SU-DHL-6 (cell line): ENCODE results near the gene TPK1.

Source experiments
- H2AFZ ChIP-seq: fragments of 200-600 bp; sonication (generic); 2 replicates; pipeline ENCODE4 v1.6.1; 2014; ENCODE audit warnings: low read depth, mild to moderate bottlenecking, moderate library complexity, mixed read lengths, antibody characterized with exemption, low read length; ENCODE audit not compliant: severe bottlenecking
- H3F3A ChIP-seq: fragments of 200-600 bp; shearing (Covaris generic); 2 replicates; pipeline ENCODE4 v1.6.0; 2016; ENCODE audit warnings: antibody characterized with exemption, mild to moderate bottlenecking; ENCODE audit not compliant: insufficient read depth
- H3K27ac ChIP-seq: fragments of 200-600 bp; sonication (generic); 2 replicates; pipeline ENCODE4 v1.5.1; 2016; ENCODE audit warnings: low read depth, mild to moderate bottlenecking, low read length, moderate library complexity, mixed read lengths
- H3K27me3 ChIP-seq: fragments of 200-600 bp; sonication (generic), shearing (Covaris generic); 2 replicates; pipeline ENCODE4 v1.6.0; 2014; ENCODE audit warnings: mild to moderate bottlenecking, low read length
- H3K36me3 ChIP-seq: fragments of 200-600 bp; sonication (generic); 2 replicates; pipeline ENCODE4 v1.6.1; 2014; ENCODE audit warnings: mild to moderate bottlenecking, low read length, mixed read lengths
- H3K4me2 ChIP-seq: fragments of 300-600, 200-600 bp; shearing (Covaris generic), sonication (generic); 2 replicates; pipeline ENCODE4 v1.6.0; 2014; ENCODE audit warnings: low read length, low read depth, mild to moderate bottlenecking; ENCODE audit not compliant: poor library complexity, severe bottlenecking
- H3K4me3 ChIP-seq: fragments of 200-600 bp; sonication (generic); 2 replicates; pipeline ENCODE4 v1.5.1; 2014; ENCODE audit warnings: antibody characterized with exemption, low read length, mild to moderate bottlenecking, mixed read lengths; ENCODE audit not compliant: insufficient read depth, poor library complexity, severe bottlenecking
- H3K79me2 ChIP-seq: fragments of 200-600 bp; sonication (generic); 2 replicates; pipeline ENCODE4 v1.6.1; 2014; ENCODE audit warnings: mild to moderate bottlenecking, low read length, moderate library complexity; ENCODE audit not compliant: insufficient read depth
- H3K9ac ChIP-seq: fragments of 200-600 bp; sonication (generic); 2 replicates; pipeline ENCODE4 v1.7.0; 2014; ENCODE audit warnings: mild to moderate bottlenecking, low read length
- H3K9me2 ChIP-seq: fragments of 200-600 bp; sonication (generic); replicated peaks from 2 replicates; pipeline ENCODE4 v1.6.1; 2014; ENCODE audit warnings: low read length; ENCODE audit not compliant: insufficient read depth
- H3K9me3 ChIP-seq: fragments of 200-600 bp; sonication (generic); 2 replicates; pipeline ENCODE4 v1.6.1; 2014; ENCODE audit warnings: low read length, mixed read lengths; ENCODE audit not compliant: insufficient read depth
- H4K20me1 ChIP-seq: fragments of 200-600 bp; sonication (generic); 2 replicates; pipeline ENCODE4 v1.6.1; 2014; ENCODE audit warnings: low read depth, mild to moderate bottlenecking, antibody characterized with exemption, low read length, moderate library complexity, mixed read lengths
- CTCF ChIP-seq: fragments of 200-600 bp; sonication (generic); IDR thresholded peaks from one replicate; pipeline ENCODE4 v1.5.1; 2017; ENCODE audit warnings: antibody characterized with exemption, mild to moderate bottlenecking, low read length, moderate library complexity; ENCODE audit not compliant: insufficient read depth, poor library complexity, severe bottlenecking
- EZH2phosphoT487 ChIP-seq: fragments of 200-600 bp; sonication (generic), shearing (Covaris generic); conservative IDR thresholded peaks from 2 replicates; pipeline ENCODE4 v1.6.1; 2018; ENCODE audit warnings: mild to moderate bottlenecking, antibody characterized with exemption, low read length, moderate library complexity, mixed read lengths

Gene TPK1

GRCh38 chr7:144517749-144518148, 318.1 kb downstream of the TPK1 start:
- H3K9me2 ChIP-seq = no peaks in the 10 kb centered on the region
- no peaks in the 10 kb centered on the region for H4K20me1 ChIP-seq
- H2AFZ ChIP-seq = no peak overlapping the region
- H3K79me2 ChIP-seq = no peaks in the 10 kb centered on the region
- no peaks in the 10 kb centered on the region for H3K9me3 ChIP-seq
- no peak overlapping the region for H3K27ac ChIP-seq
- H3K9ac ChIP-seq = no peak overlapping the region
- no peak overlapping the region for H3K4me2 ChIP-seq
- H3K4me3 ChIP-seq = no peak overlapping the region
- no peaks in the 10 kb centered on the region for H3K36me3 ChIP-seq
- H3F3A ChIP-seq = no peaks in the 10 kb centered on the region
- no peaks in the 10 kb centered on the region for H3K27me3 ChIP-seq
- TF ChIP-seq CTCF (no peak), EZH2phosphoT487 (no peak)

GRCh38 chr7:144516729-144517525, 318.9 kb downstream of the TPK1 start:
- Histone ChIP-seq H3K27me3 (no peaks in the 10 kb centered on the region), H3K36me3 (no peaks in the 10 kb centered on the region), H3K9me3 (no peaks in the 10 kb centered on the region), H2AFZ (no peak overlapping the region), H3K9me2 (no peaks in the 10 kb centered on the region), H3K4me3 (no peak overlapping the region), H3K4me2 (no peak overlapping the region), H3K9ac (no peak overlapping the region), H3K79me2 (no peaks in the 10 kb centered on the region), H3F3A (no peaks in the 10 kb centered on the region), H3K27ac (no peak overlapping the region), H4K20me1 (no peaks in the 10 kb centered on the region)
- TF ChIP-seq EZH2phosphoT487 (no peak), CTCF (no peak)

GRCh38 chr7:144513334-144513733, 322.5 kb downstream of the TPK1 start:
- no peaks in the 10 kb centered on the region for H3K27me3 ChIP-seq
- H4K20me1 ChIP-seq = no peaks in the 10 kb centered on the region
- no peaks in the 10 kb centered on the region for H3K9me3 ChIP-seq
- no peak overlapping the region for H3K9ac ChIP-seq
- no peak overlapping the region for H2AFZ ChIP-seq
- no peaks in the 10 kb centered on the region for H3K79me2 ChIP-seq
- no peaks in the 10 kb centered on the region for H3F3A ChIP-seq
- no peak for TF ChIP-seq CTCF
- TF ChIP-seq EZH2phosphoT487 = no peak
- no peak overlapping the region for H3K4me2 ChIP-seq
- H3K4me3 ChIP-seq = no peak overlapping the region
- H3K27ac ChIP-seq = no peak overlapping the region
- no peaks in the 10 kb centered on the region for H3K36me3 ChIP-seq
- H3K9me2 ChIP-seq = no peaks in the 10 kb centered on the region
